CD8-positive, alpha-beta memory T cell (primary cell): ENCODE measurements around the gene OTX1. TPM values are rescaled to one million over a fixed set of nuclear protein-coding genes. Genes with fewer than 3 reads are reported as not detected.
"Not testable (repeated sequence)": the region's sequence is repeated elsewhere in the genome, so short reads cannot be mapped to it uniquely, and the experiment has no call there.

ENCODE experiments used
- CTCF ChIA-PET: fragments of 350-600 bp; sonication (Branson Sonifier 250); formaldehyde crosslinking; loops from one replicate; lab custom pipeline; 2021; ENCODE audit warnings: antibody characterized with exemption; lab: Charles Lee
- POLR2A ChIA-PET: fragments of 350-600 bp; sonication (Branson Sonifier 250); formaldehyde crosslinking; loops from one replicate; lab custom pipeline; 2021; ENCODE audit warnings: antibody characterized with exemption; lab: Charles Lee
- DNase-seq, 5 donors: peaks; one replicate each; pipeline versions ENCODE4 v3.0.0 to v3.0.0-alpha.2; 2020 to 2022; ENCODE audit warnings: mixed read lengths in 1 of 5
- H3K27ac ChIP-seq: one replicate; pipeline ENCODE4 v1.7.0; 2013; ENCODE audit warnings: low read depth, mild to moderate bottlenecking, low read length, moderate library complexity
- H3K27me3 ChIP-seq: 2 replicates; pipeline ENCODE4 v1.7.0; 2013; ENCODE audit warnings: low read length, mild to moderate bottlenecking; ENCODE audit not compliant: insufficient read depth, poor library complexity, severe bottlenecking
- H3K36me3 ChIP-seq: 2 replicates; pipeline ENCODE4 v1.7.0; 2013; ENCODE audit warnings: mild to moderate bottlenecking, low read length, moderate library complexity; ENCODE audit not compliant: insufficient read depth
- H3K4me1 ChIP-seq: 2 replicates; pipeline ENCODE4 v1.7.0; 2013; ENCODE audit warnings: mild to moderate bottlenecking, low read length, moderate library complexity; ENCODE audit not compliant: insufficient read depth
- H3K4me3 ChIP-seq: 2 replicates; pipeline ENCODE4 v1.7.0; 2013; ENCODE audit warnings: mild to moderate bottlenecking, low read length
- H3K9me3 ChIP-seq: 2 replicates; pipeline ENCODE4 v1.7.0; 2013; ENCODE audit warnings: mild to moderate bottlenecking, low read length
- H3K27ac Mint-ChIP-seq, 8 donors: one replicate each; pipeline ENCODE4 v1.8.0; 2020 to 2021; ENCODE audit warnings: mixed read lengths in 8 of 8, mild to moderate bottlenecking in 6 of 8, inconsistent platforms in 3 of 8, moderate library complexity in 3 of 8
- H3K27me3 Mint-ChIP-seq, 2 donors: one replicate each; pipeline ENCODE4 v1.8.0; 2020 to 2021; ENCODE audit warnings: mixed read lengths in 2 of 2, mild to moderate bottlenecking in 1 of 2, moderate library complexity in 1 of 2
- H3K36me3 Mint-ChIP-seq, 3 donors: one replicate each; pipeline ENCODE4 v1.8.0; 2020 to 2021; ENCODE audit warnings: mixed read lengths in 3 of 3, inconsistent platforms in 1 of 3, mild to moderate bottlenecking in 1 of 3
- H3K4me1 Mint-ChIP-seq, 3 donors: one replicate each; pipeline ENCODE4 v1.8.0; 2020 to 2021; ENCODE audit warnings: mixed read lengths in 3 of 3, inconsistent platforms in 1 of 3, mild to moderate bottlenecking in 1 of 3
- H3K4me3 Mint-ChIP-seq, 7 donors: one replicate each; pipeline ENCODE4 v1.8.0; 2020 to 2021; ENCODE audit warnings: mixed read lengths in 7 of 7, mild to moderate bottlenecking in 6 of 7, moderate library complexity in 4 of 7, inconsistent platforms in 2 of 7
- H3K9me3 Mint-ChIP-seq, 5 donors: one replicate each; pipeline ENCODE4 v1.8.0; 2020 to 2022; ENCODE audit warnings: mixed read lengths in 5 of 5, mild to moderate bottlenecking in 3 of 5, moderate library complexity in 2 of 5, inconsistent platforms in 1 of 5
- polyA plus RNA-seq: library from polyadenylated mRNA; unstranded; fragments of 300-500 nt; fragmentation: Illumina TruSeq; gene quantifications from one replicate; pipeline ENCODE4 v1.2.3, GENCODE V29; 2021
- total RNA-seq, 2 experiments: library from RNA; stranded (reverse); gene quantifications; one replicate each; pipeline ENCODE4 v1.2.3, GENCODE V29; 2021

OTX1 gene
- total and polyA plus RNA-seq, 3 experiments from 2014 or later: not detected

GRCh38 chr2:63066838-63067237, 16.2 kb downstream of the OTX1 start:
- Mint-ChIP-seq H3K4me1 (no peaks in the 10 kb centered on the region), H3K9me3 (peaks cover 0 to 7% (median 0%) of the 10 kb centered on the region in 5 donors), H3K36me3 (no peaks in the 10 kb centered on the region), H3K4me3 (no peak overlapping the region), H3K27ac (no peak overlapping the region), H3K27me3 (peaks cover 25 to 59% of the 10 kb centered on the region in 2 donors)
- no peaks in the 10 kb centered on the region for H3K9me3 ChIP-seq
- no peak for DNase-seq
- H3K27ac ChIP-seq: no peak overlapping the region
- no peaks in the 10 kb centered on the region for H3K36me3 ChIP-seq
- no peak overlapping the region for H3K4me3 ChIP-seq
- CTCF ChIA-PET: no interaction called here
- peaks cover 7% of the 10 kb centered on the region for H3K27me3 ChIP-seq
- no peaks in the 10 kb centered on the region for H3K4me1 ChIP-seq
- POLR2A ChIA-PET: no interaction called here

DNA sequence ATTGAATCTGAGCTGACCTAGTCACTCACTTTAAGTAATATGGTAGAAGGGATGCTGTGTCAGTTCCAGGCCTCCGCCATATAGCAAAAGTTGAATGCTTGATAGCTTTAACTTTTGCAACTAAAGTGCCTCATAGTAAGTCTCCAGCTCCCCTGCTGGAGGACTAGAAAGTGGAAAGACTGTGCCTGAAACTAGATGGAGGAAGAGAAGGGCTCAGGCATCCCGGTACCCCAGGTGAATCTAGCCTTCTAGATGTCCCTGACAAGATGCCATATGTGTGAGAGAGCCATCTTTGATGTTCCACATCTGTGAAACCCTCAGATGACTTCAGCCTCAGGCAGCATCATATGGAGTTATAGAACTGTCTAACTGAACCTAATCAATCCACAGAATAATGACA, 21.0 kb downstream of the OTX1 start:
- ChIA-PET CTCF (interaction anchor here (1.0 kb wide), 1 partner anchor 10 kb away, joined by 3 read pairs; no protein-coding TSS in a partner anchor), POLR2A (no interaction called here)
- Histone ChIP-seq H3K4me3 (no peak overlapping the region), H3K36me3 (no peaks in the 10 kb centered on the region), H3K9me3 (no peaks in the 10 kb centered on the region), H3K4me1 (no peaks in the 10 kb centered on the region), H3K27ac (no peak overlapping the region), H3K27me3 (no peaks in the 10 kb centered on the region)
- no peaks in the 10 kb centered on the region for H3K36me3 Mint-ChIP-seq
- no peaks in the 10 kb centered on the region for H3K9me3 Mint-ChIP-seq
- H3K27me3 Mint-ChIP-seq: peaks cover 11 to 22% of the 10 kb centered on the region in 2 donors
- DNase-seq: no peak
- H3K4me1 Mint-ChIP-seq: no peaks in the 10 kb centered on the region
- no peak overlapping the region for H3K4me3 Mint-ChIP-seq
- H3K27ac Mint-ChIP-seq: no peak overlapping the region

- no peak for DNase-seq
- Histone ChIP-seq H3K4me3 (no peak overlapping the region), H3K9me3 (no peaks in the 10 kb centered on the region), H3K36me3 (no peaks in the 10 kb centered on the region), H3K27ac (no peak overlapping the region), H3K4me1 (no peaks in the 10 kb centered on the region), H3K27me3 (no peaks in the 10 kb centered on the region)
- no peak overlapping the region for H3K27ac Mint-ChIP-seq
- no peaks in the 10 kb centered on the region for H3K36me3 Mint-ChIP-seq
- no peaks in the 10 kb centered on the region for H3K4me1 Mint-ChIP-seq
- ChIA-PET POLR2A (no interaction called here), CTCF (no interaction called here)
- no peaks in the 10 kb centered on the region for H3K9me3 Mint-ChIP-seq
- no peak overlapping the region for H3K4me3 Mint-ChIP-seq
- peaks cover 5 to 26% of the 10 kb centered on the region in 2 donors for H3K27me3 Mint-ChIP-seq
Observed at GRCh38 chr2:63073994-63074393, 23.4 kb downstream of the OTX1 start.

DNA sequence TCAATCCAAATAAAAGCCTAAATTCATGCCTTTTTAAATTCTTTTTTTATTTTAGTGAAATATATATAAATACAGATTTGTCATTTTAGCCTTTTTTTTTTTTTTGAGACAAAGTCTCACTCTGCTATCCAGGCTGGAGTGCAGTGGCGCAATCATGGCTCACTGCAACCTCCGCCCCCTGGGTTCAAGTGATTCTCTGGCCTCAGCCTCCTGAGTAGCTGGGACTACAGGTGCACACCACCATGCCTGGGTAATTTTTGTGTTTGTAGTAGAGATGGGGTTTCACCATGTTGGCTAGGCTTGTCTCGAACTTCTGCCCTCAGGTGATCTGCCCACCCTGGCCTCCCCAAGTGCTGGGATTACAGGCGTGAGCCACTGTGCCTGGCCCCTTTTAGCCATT, 23.8 kb downstream of the OTX1 start:
- CTCF ChIA-PET, H3K27ac ChIP-seq, H3K27me3 ChIP-seq, H3K36me3 ChIP-seq, DNase-seq, H3K27ac Mint-ChIP-seq, H3K36me3 Mint-ChIP-seq, H3K4me1 ChIP-seq, H3K4me3 Mint-ChIP-seq, H3K9me3 Mint-ChIP-seq, H3K4me1 Mint-ChIP-seq, H3K9me3 ChIP-seq, H3K4me3 ChIP-seq, POLR2A ChIA-PET: not testable (repeated sequence)
- H3K27me3 Mint-ChIP-seq: peaks cover 5 to 29% of the 10 kb centered on the region in 2 donors

DNA sequence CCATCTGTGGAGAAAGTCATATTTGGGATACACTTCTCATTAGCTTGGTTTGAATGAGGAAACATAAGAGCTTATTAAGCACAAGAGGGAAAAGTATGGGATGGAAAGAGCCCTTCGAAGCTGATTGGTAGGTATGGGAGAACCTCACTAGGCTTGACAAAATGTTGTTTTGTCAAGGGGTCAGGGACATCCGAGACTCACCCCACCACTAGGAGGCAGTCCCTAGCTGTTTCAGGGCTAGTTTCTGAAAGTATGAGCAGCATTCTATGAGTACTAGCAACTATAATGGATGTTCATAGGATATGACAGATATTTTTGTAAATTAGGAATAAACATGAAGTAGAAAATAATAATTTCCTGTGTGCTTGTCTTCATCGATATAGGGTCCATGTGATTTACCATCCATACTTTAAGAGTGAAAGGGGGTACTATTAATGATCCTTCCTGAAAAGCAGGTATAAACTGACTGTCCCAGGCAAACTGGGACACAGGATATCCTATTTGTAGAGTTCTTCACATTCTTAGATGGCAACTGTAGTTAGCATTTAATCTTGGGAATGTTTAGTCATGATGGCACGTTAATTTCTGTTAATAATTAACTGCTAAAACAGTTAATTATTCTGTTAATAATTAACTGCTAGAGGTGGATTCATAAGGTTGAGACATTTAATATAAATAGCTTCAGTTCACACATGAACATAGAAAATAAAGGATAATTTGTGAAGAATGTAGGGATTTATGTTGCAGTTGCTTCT, 28.4 kb downstream of the OTX1 start:
- DNase-seq: no peak
- H3K9me3 Mint-ChIP-seq: no peaks in the 10 kb centered on the region
- no peaks in the 10 kb centered on the region for H3K9me3 ChIP-seq
- H3K4me3 Mint-ChIP-seq: no peak overlapping the region
- CTCF ChIA-PET: no interaction called here
- POLR2A ChIA-PET: no interaction called here
- H3K27me3 Mint-ChIP-seq: peaks cover 14 to 33% of the 10 kb centered on the region in 2 donors
- H3K36me3 Mint-ChIP-seq: no peaks in the 10 kb centered on the region
- no peaks in the 10 kb centered on the region for H3K36me3 ChIP-seq
- no peaks in the 10 kb centered on the region for H3K4me1 ChIP-seq
- H3K27ac ChIP-seq: no peak overlapping the region
- H3K4me3 ChIP-seq: no peak overlapping the region
- no peak overlapping the region for H3K27ac Mint-ChIP-seq
- no peaks in the 10 kb centered on the region for H3K27me3 ChIP-seq
- no peaks in the 10 kb centered on the region for H3K4me1 Mint-ChIP-seq

- H3K27me3 Mint-ChIP-seq: peaks cover 14 to 54% of the 10 kb centered on the region in 2 donors
- POLR2A ChIA-PET: no interaction called here
Observed at GRCh38 chr2:63081404-63081803, 30.8 kb downstream of the OTX1 start.

DNA sequence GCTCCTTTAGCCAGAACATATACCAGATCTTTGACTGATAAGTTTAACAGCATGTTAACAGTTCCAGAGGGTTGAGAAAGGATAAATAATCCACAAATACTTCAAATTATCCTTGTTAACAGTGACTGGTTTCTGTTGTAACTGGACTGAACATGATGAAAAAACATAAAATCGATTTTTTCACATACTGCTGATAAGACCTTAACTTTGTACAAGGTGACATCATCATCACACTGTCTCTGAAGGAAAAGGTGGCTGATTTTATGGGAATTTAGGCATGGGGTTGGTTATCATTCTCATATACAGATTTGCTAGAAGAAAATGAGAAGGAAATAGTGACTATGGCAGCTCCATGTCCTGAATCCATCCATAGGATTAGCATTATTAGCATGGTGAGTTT, 36.1 kb downstream of the OTX1 start:
- ChIA-PET POLR2A (no interaction called here), CTCF (no interaction called here)
- Histone ChIP-seq H3K27me3 (no peaks in the 10 kb centered on the region), H3K4me1 (no peaks in the 10 kb centered on the region), H3K4me3 (no peak overlapping the region), H3K27ac (no peak overlapping the region), H3K9me3 (no peaks in the 10 kb centered on the region), H3K36me3 (no peaks in the 10 kb centered on the region)
- DNase-seq: no peak
- H3K9me3 Mint-ChIP-seq: peaks cover 0 to 9% (median 6%) of the 10 kb centered on the region in 5 donors
- no peaks in the 10 kb centered on the region for H3K4me1 Mint-ChIP-seq
- peaks cover 5 to 31% of the 10 kb centered on the region in 2 donors for H3K27me3 Mint-ChIP-seq
- H3K27ac Mint-ChIP-seq: no peak overlapping the region
- no peaks in the 10 kb centered on the region for H3K36me3 Mint-ChIP-seq
- H3K4me3 Mint-ChIP-seq: no peak overlapping the region

More at GRCh38 chr2:63081404-63081803, 30.8 kb downstream of the OTX1 start:
- Histone ChIP-seq H3K4me1 (no peaks in the 10 kb centered on the region), H3K27me3 (no peaks in the 10 kb centered on the region), H3K9me3 (no peaks in the 10 kb centered on the region), H3K27ac (no peak overlapping the region), H3K36me3 (no peaks in the 10 kb centered on the region), H3K4me3 (no peak overlapping the region)
- DNase-seq: no peak
- no peak overlapping the region for H3K4me3 Mint-ChIP-seq
- H3K9me3 Mint-ChIP-seq: peaks cover 0 to 2% (median 0%) of the 10 kb centered on the region in 5 donors
- H3K36me3 Mint-ChIP-seq: no peaks in the 10 kb centered on the region
- CTCF ChIA-PET: no interaction called here
- H3K27ac Mint-ChIP-seq: no peak overlapping the region
- H3K4me1 Mint-ChIP-seq: no peaks in the 10 kb centered on the region

DNA sequence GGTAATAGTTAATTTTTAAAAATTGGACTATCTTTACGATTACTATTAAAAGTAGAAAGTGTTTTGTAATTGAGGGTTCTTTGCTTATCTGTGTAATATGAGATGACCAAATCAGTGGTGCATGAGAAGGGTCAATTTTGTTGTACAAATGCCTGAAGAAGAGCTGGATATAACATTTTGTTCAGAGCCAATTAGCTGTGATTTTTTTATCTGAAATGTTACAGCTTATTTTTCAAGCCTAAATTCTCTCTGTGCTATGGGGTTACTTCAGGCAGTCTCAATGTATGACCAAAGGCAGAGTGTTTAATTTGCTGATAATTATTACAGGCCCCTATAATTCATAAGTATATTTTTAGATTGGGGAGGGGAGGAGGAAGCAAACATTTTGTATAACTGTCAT, 41.8 kb downstream of the OTX1 start:
- no peaks in the 10 kb centered on the region for H3K9me3 ChIP-seq
- no peaks in the 10 kb centered on the region for H3K4me1 ChIP-seq
- DNase-seq: no peak
- no peaks in the 10 kb centered on the region for H3K36me3 Mint-ChIP-seq
- no peaks in the 10 kb centered on the region for H3K36me3 ChIP-seq
- no peak overlapping the region for H3K4me3 Mint-ChIP-seq
- ChIA-PET POLR2A (no interaction called here), CTCF (no interaction called here)
- no peaks in the 10 kb centered on the region for H3K4me1 Mint-ChIP-seq
- peaks cover 5 to 20% of the 10 kb centered on the region in 2 donors for H3K27me3 Mint-ChIP-seq
- H3K27ac ChIP-seq: no peak overlapping the region
- H3K27ac Mint-ChIP-seq: no peak overlapping the region
- peaks cover 0 to 10% (median 9%) of the 10 kb centered on the region in 5 donors for H3K9me3 Mint-ChIP-seq
- no peak overlapping the region for H3K4me3 ChIP-seq
- H3K27me3 ChIP-seq: no peaks in the 10 kb centered on the region
